Loucy (cell line): ENCODE data around the gene BCAS3.

ENCODE experiments used
- H2AFZ ChIP-seq: fragments of 200-600 bp; sonication (generic); 2 replicates; pipeline ENCODE4 v1.6.0; 2016; ENCODE audit warnings: antibody characterized with exemption, mild to moderate bottlenecking, low read length, moderate library complexity
- H3F3A ChIP-seq: fragments of 200-600 bp; 2 replicates; pipeline ENCODE4 v1.6.0; 2016; ENCODE audit warnings: antibody characterized with exemption, low read depth, mild to moderate bottlenecking
- H3K27me3 ChIP-seq: fragments of 200-600 bp; sonication (generic); 2 replicates; pipeline ENCODE4 v1.6.1; 2014; ENCODE audit warnings: low read length, mild to moderate bottlenecking; ENCODE audit not compliant: insufficient read depth, poor library complexity, severe bottlenecking
- H3K36me3 ChIP-seq: fragments of 200-600 bp; sonication (generic); 2 replicates; pipeline ENCODE4 v1.6.1; 2016; ENCODE audit warnings: low read length; ENCODE audit not compliant: insufficient read depth
- H3K4me1 ChIP-seq: fragments of 200-600 bp; sonication (generic); 2 replicates; pipeline ENCODE4 v1.5.1; 2014; ENCODE audit warnings: low read length, mild to moderate bottlenecking; ENCODE audit not compliant: insufficient read depth, poor library complexity, severe bottlenecking
- H3K4me2 ChIP-seq: fragments of 200-600 bp; sonication (generic); 2 replicates; pipeline ENCODE4 v1.6.0; 2014; ENCODE audit warnings: antibody characterized with exemption, low read length, low read depth, mild to moderate bottlenecking; ENCODE audit not compliant: poor library complexity, severe bottlenecking
- H3K4me3 ChIP-seq: fragments of 200-600 bp; sonication (generic); 2 replicates; pipeline ENCODE4 v1.5.1; 2014; ENCODE audit warnings: low read length, mild to moderate bottlenecking, mixed read lengths; ENCODE audit not compliant: poor library complexity, severe bottlenecking
- H3K79me2 ChIP-seq: fragments of 200-600 bp; sonication (generic); 2 replicates; pipeline ENCODE4 v1.6.1; 2014; ENCODE audit warnings: low read length; ENCODE audit not compliant: insufficient read depth
- H3K9ac ChIP-seq: fragments of 200-600 bp; sonication (generic); 2 replicates; pipeline ENCODE4 v1.6.0; 2014; ENCODE audit warnings: mild to moderate bottlenecking, low read depth, low read length, moderate library complexity; ENCODE audit not compliant: poor library complexity, severe bottlenecking
- H3K9me2 ChIP-seq: fragments of 200-600 bp; sonication (generic); replicated peaks from 2 replicates; pipeline ENCODE4 v1.6.1; 2016; ENCODE audit warnings: low read depth, low read length, mixed read lengths
- H3K9me3 ChIP-seq: fragments of 200-600 bp; sonication (generic); 2 replicates; pipeline ENCODE4 v1.6.1; 2014; ENCODE audit warnings: mild to moderate bottlenecking, antibody characterized with exemption, low read length, low read depth; ENCODE audit not compliant: insufficient read depth
- H4K20me1 ChIP-seq: fragments of 200-600 bp; sonication (generic); 2 replicates; pipeline ENCODE4 v1.6.0; 2014; ENCODE audit warnings: antibody characterized with exemption, low read length, mild to moderate bottlenecking; ENCODE audit not compliant: insufficient read depth, poor library complexity, severe bottlenecking
- CTCF ChIP-seq: fragments of 200-600 bp; sonication (generic); conservative IDR thresholded peaks from 2 replicates; pipeline ENCODE4 v1.5.1; 2014; ENCODE audit warnings: mild to moderate bottlenecking, antibody characterized with exemption, low read length
- EZH2phosphoT487 ChIP-seq: fragments of 200-600 bp; IDR thresholded peaks from 2 replicates; pipeline ENCODE4 v1.6.1; 2018; ENCODE audit warnings: antibody characterized with exemption, mild to moderate bottlenecking, moderate library complexity, borderline replicate concordance

BCAS3 gene

GRCh38 chr17:61366076-61366714 is 688.5 kb downstream of the BCAS3 start:
- no peak overlapping the region for H3K9ac ChIP-seq
- no peaks in the 10 kb centered on the region for H3K9me2 ChIP-seq
- TF ChIP-seq EZH2phosphoT487 (no peak), CTCF (no peak)
- H3K79me2 ChIP-seq, result no peaks in the 10 kb centered on the region
- no peak overlapping the region for H2AFZ ChIP-seq
- H4K20me1 ChIP-seq, result no peaks in the 10 kb centered on the region
- H3K4me1 ChIP-seq, result no peaks in the 10 kb centered on the region
- H3K27me3 ChIP-seq, result no peaks in the 10 kb centered on the region
- H3K4me2 ChIP-seq, result no peak overlapping the region
- H3F3A ChIP-seq, result no peaks in the 10 kb centered on the region
- no peaks in the 10 kb centered on the region for H3K36me3 ChIP-seq
- no peak overlapping the region for H3K4me3 ChIP-seq
- no peaks in the 10 kb centered on the region for H3K9me3 ChIP-seq

- H4K20me1 ChIP-seq, result no peaks in the 10 kb centered on the region
- H3K27me3 ChIP-seq, result no peaks in the 10 kb centered on the region
- no peaks in the 10 kb centered on the region for H3K79me2 ChIP-seq
- H2AFZ ChIP-seq, result no peak overlapping the region
- no peaks in the 10 kb centered on the region for H3K4me1 ChIP-seq
- H3K9me2 ChIP-seq, result no peaks in the 10 kb centered on the region
- H3F3A ChIP-seq, result no peaks in the 10 kb centered on the region
- H3K9me3 ChIP-seq, result no peaks in the 10 kb centered on the region
- H3K9ac ChIP-seq, result no peak overlapping the region
- no peak for TF ChIP-seq EZH2phosphoT487
- TF ChIP-seq CTCF, result no peak
- H3K4me3 ChIP-seq, result no peak overlapping the region
- no peak overlapping the region for H3K4me2 ChIP-seq
- no peaks in the 10 kb centered on the region for H3K36me3 ChIP-seq
Measured at GRCh38 chr17:61366715-61367413, 689.2 kb downstream of the BCAS3 start.

- H3F3A ChIP-seq, result no peaks in the 10 kb centered on the region
- H3K4me2 ChIP-seq, result no peak overlapping the region
- TF ChIP-seq CTCF, result no peak
- TF ChIP-seq EZH2phosphoT487, result no peak
- no peaks in the 10 kb centered on the region for H3K4me1 ChIP-seq
- no peak overlapping the region for H3K4me3 ChIP-seq
- H3K36me3 ChIP-seq, result no peaks in the 10 kb centered on the region
- H3K9me3 ChIP-seq, result no peaks in the 10 kb centered on the region
- H2AFZ ChIP-seq, result no peak overlapping the region
- no peaks in the 10 kb centered on the region for H3K79me2 ChIP-seq
- H3K9me2 ChIP-seq, result no peaks in the 10 kb centered on the region
- no peaks in the 10 kb centered on the region for H4K20me1 ChIP-seq
- no peak overlapping the region for H3K9ac ChIP-seq
- no peaks in the 10 kb centered on the region for H3K27me3 ChIP-seq
Measured at GRCh38 chr17:61368049-61368831, 690.6 kb downstream of the BCAS3 start.
